Sigmoid colon (tissue), 4 donors: ENCODE measurements around the gene KRT5.

Experiments
- CTCF ChIP-seq, 4 experiments: fragments of 450-650 bp in 3 of 4; fragments of 200-600 bp in 1 of 4; IDR thresholded peaks; one replicate each; pipeline ENCODE4 v1.5.1; 2016 to 2019; ENCODE audit warnings: antibody characterized with exemption in 4 of 4, mild to moderate bottlenecking in 3 of 4, moderate library complexity in 2 of 4
- EP300 ChIP-seq, 4 donors: sonication (generic); formaldehyde crosslinking; IDR thresholded peaks; one replicate each; pipeline ENCODE4 v1.6.1; 2017; ENCODE audit warnings: antibody characterized with exemption in 4 of 4
- POLR2A ChIP-seq, 2 donors: fragments of 450-650 bp; IDR thresholded peaks; one replicate each; pipeline ENCODE4 v1.6.1; 2016; ENCODE audit warnings: antibody characterized with exemption in 2 of 2, mild to moderate bottlenecking in 2 of 2, moderate library complexity in 2 of 2
- POLR2AphosphoS5 ChIP-seq, 4 donors: sonication (generic); formaldehyde crosslinking; IDR thresholded peaks; one replicate each; pipeline ENCODE4 v1.6.1; 2017; ENCODE audit warnings: antibody characterized with exemption in 4 of 4

DNA sequence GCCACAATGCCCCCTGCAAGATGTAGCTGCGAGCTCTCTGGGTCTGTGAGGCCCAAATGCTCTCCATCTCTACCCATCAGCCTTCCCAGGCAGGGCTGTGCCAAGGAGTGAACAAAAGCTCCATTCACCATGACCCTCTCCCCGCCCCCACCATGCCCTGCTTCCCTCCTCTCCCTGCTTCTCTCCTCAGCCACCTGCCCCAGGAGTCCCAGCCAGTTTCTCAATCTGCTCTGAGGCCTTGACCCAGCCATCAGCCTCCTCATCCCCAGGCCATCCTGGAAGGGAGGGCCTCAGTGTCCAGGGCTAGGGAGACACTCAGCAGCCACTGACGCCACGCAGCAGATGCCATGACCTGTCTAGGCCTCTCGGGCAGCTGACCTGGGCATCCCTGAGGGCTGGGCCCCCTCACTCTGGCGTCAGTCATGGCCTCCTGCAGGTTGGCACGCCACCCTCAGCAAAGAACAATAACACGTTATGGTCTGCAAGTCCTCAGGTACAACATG lies 8.5 kb upstream of the KRT5 start:
- TF ChIP-seq EP300 (IDR thresholded peaks at IDR 0.05) (no peak), CTCF (IDR thresholded peaks at IDR 0.05) (no peak), POLR2A (IDR thresholded peaks at IDR 0.05) (no peak), POLR2AphosphoS5 (IDR thresholded peaks at IDR 0.05) (no peak)
